WTC11 (cell line): ENCODE data around the gene MYLK.

Experiments
- CTCF ChIP-seq: fragments of 200-600 bp; IDR thresholded peaks from 2 replicates; pipeline ENCODE4 v1.8.0; 2022; ENCODE audit warnings: antibody characterized with exemption
- FOXP1 ChIP-seq: sonication (generic); formaldehyde crosslinking; IDR thresholded peaks from 2 replicates; pipeline ENCODE4 v1.8.0; 2022; ENCODE audit warnings: missing genetic modification reagents, mild to moderate bottlenecking, moderate library complexity, borderline replicate concordance
- MAX ChIP-seq: sonication (generic); formaldehyde crosslinking; IDR thresholded peaks from 2 replicates; pipeline ENCODE4 v1.8.0; 2022; ENCODE audit warnings: mild to moderate bottlenecking, missing genetic modification reagents
- NR1H2 ChIP-seq: sonication (generic); formaldehyde crosslinking; IDR thresholded peaks from 2 replicates; pipeline ENCODE4 v1.9.0; 2021; ENCODE audit warnings: mild to moderate bottlenecking, moderate library complexity, missing genetic modification reagents
- RELA ChIP-seq: sonication (generic); formaldehyde crosslinking; IDR thresholded peaks from 2 replicates; pipeline ENCODE4 v1.8.1; 2022; ENCODE audit warnings: missing genetic modification reagents, mild to moderate bottlenecking, borderline replicate concordance
- ZNF219 ChIP-seq: sonication (generic); formaldehyde crosslinking; IDR thresholded peaks from 2 replicates; pipeline ENCODE4 v1.8.0; 2023; ENCODE audit warnings: missing genetic modification reagents, mild to moderate bottlenecking, borderline replicate concordance
- ZNF263 ChIP-seq: sonication (generic); formaldehyde crosslinking; IDR thresholded peaks from 2 replicates; pipeline ENCODE4 v1.8.1; 2022; ENCODE audit warnings: low read depth, mild to moderate bottlenecking, moderate library complexity, missing genetic modification reagents
- ZNF281 ChIP-seq: sonication (generic); formaldehyde crosslinking; IDR thresholded peaks from 2 replicates; pipeline ENCODE4 v1.8.0; 2023; ENCODE audit warnings: mild to moderate bottlenecking, missing genetic modification reagents

- TF ChIP-seq MAX (CRISPR knock-in tag) (no peak), RELA (CRISPR knock-in tag) (no peak), FOXP1 (no peak), CTCF (no peak), ZNF281 (CRISPR knock-in tag) (no peak), ZNF263 (no peak), NR1H2 (CRISPR knock-in tag) (no peak), ZNF219 (CRISPR knock-in tag) (no peak)
These were observed 95.4 kb downstream of the MYLK start for GRCh38 chr3:123788710-123789109.
